ENCODE data around the gene ECI1.
"Not testable (repeated sequence)": the region's sequence is repeated elsewhere in the genome, so short reads cannot be mapped to it uniquely, and the experiment has no call there.

Gene ECI1

DNA sequence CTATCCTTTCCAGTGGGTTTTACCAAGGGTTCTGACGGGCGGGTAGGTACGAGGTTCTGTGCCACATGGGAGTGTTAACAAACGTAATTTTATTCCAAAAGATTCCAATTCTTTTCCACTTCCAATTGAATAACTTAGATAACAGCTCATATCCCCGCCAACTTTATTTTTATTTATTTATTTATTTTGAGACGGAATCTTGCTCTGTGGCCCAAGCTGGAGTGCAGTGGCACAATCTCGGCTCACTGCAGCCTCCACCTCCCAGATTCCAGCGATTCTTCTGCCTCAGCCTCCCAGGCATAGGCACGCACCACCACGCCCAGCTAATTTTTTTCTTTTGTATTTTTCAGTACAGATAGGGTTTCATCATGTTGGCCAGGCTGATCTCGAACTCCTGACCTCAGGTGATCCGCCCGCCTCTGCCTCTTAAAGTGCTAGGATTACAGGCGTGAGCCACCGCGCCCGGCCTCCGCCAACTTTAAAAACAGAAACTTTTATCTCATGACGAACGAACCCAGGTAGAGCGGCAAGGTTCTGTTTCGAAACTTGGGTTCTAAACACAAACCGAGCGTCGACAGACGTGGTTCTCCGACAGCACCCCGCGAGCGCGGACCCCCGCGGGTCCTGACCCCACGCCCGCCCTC is 613 bp downstream of the ECI1 start:
- peak; percentile 54 for DNase-seq

DNA sequence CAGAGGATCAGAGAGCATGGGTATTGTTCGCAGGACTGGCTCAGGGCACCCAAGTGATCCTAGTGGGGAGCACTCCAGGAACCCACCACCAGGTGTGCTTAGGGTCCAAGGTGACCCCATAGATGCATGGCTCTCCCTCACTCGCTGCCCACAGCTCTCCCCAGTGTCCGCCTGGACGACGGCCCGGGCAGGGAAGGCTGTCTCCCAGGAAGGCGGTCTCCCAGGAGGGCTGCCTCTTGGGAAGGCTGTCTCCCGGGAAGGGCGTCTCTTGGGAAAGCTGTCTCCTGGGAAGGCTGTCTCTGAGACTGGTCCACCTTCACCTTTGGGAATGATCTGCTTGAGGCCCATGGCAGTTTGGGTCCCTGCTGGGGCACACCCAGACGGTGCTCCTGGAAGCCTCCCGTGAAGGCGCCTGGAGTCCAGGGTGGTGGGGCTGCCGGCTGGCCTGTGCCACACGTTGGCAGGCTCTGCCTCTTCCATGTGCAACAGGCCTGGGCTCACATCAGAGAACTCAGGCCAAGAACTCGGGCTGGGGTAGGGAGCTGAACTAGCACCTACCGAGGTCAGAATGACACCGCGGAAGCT is 5.0 kb downstream of the ECI1 start:
- DNase-seq, result no peak

DNA sequence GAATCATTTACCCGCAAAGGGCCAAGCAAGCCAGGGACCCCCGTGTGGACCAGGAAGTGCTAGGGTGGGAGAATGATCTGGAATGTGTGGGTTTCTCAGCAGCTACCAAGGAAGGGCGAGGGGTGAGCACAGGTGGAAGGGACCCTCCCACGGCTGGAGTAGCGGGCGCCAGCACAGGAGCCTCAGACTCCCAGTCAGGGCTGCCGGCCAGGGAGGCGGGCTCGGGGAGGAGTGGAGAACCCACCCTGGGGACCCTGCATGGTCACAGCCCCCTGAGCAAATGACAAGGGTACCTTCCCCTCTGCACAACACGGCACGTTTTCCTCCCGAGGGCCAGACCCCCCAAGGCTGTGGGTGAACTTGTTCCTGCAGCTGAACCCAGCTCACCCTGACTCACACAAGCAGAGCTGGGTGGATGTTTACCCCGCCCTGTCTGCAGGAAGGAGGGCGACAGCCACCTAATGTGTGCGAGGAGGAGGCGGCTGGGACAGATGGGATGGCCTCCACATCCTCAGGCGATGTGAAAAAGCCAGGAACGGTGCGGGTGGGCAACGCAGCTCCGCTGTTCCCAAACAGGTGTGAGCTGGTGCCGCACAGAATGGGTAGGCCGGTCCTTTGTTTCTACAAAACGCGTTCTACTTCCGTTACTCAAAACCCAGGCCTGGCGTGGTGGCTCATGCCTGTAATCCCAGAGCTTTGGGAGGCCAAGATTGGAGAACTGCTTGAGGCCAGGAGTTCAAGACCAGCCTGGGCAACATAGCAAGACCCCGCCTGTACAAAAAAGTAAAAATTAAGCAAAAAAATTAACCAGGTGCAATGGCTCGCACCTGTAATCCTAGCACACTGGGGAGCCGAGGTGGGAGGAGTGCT is 6.2 kb downstream of the ECI1 start:
- no peak for DNase-seq

DNA sequence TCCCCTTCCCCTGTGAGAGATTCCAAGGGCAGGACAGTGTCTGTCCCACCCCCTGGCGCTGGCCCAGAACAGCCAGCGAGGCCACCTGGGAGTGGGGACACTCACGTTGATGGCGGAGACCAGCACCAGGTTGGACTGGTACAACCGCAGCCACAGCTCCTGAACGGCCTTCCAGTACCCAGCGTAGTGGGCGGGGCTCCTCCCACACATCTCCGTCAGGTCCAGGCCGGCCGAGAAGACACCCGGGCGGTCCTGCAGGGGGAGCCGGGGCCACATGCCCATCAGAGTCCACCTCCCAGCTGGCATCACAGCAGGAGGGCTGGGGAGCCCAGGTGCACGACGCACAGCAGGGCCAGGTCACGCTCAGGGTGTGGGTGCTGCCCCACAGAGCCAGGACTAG is 7.1 kb downstream of the ECI1 start:
- no peak for DNase-seq

DNA sequence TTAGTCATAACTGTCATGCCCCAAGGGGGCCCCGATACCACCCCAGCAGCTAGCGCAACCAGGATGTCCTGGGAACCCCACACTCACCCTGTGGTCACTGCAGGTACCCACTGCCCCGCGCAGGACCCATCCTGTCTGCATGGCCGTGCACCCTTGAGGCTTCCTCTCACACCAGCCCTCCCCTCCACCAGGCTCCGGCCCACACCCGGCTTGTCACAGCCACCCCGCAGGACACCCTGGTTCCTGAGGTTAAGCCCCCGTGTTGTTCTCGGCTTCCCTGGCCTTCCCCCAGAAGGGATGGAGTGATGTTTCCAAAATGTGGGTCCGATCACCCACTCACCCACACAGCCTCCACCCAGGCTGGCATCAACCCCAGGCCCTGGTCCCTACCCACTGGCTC is 7.6 kb downstream of the ECI1 start:
- no peak for DNase-seq

DNA sequence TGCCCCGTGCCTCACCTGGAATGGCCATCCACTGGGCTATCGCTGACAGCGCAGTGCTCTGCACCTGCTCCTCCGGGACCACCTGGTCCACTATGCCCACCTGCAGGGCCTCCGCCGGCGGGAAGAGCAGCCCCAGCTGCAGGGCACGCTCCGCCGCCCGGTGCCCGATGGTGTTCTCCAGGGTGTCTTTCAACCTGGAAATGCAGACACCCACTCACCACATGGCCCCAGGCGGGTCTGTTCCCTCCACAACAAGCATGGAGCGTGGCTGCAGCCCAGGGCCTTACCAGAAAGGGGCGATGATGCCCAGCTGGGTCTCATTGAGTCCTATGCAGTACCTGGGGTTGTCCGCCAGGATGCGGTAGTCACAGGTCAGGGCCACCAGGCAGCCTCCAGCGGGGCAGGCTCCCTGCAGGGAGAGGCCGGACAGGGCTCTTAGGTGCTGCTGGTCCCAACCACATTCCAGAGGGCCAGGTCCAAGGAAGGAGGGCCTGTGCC is 8.3 kb downstream of the ECI1 start:
- no peak for DNase-seq

DNA sequence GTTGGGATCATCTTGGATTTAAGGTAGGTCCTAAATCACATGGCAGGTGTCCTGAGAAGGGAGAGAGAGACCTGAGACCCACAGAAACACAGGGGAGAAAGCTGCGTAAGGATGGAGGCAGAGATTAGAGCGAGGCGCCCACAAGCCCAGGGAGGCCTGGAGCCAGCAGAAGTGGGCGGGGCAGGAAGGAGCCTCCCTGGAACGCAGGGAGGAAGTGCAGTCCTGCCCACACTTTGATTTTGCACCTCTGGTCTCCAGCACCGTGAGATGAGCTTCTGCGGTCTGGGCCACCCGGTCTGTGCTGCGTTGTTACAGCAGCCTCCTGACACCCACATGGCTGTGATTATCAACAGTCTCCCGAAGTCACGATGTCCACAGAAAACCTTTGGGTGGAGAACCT is 8.8 kb downstream of the ECI1 start:
- DNase-seq, result no peak

DNA sequence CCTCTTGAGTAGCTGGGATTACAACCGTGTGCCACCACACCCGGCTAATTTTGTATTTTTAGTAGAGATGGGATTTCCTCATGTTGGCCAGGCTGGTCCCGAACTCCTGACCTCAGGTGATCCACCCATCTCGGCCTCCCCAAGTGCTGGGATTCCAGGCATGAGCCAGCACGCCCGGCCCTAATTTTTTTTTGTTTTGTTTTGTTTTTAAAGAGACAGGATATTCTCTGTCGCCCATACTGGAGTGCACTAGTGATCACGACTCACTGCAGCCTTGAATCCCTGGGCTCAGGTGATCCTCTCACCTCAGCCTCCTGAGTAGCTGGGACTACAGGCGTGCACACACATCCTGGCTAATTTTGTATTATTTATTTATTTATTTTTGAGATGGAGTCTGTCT is 11.1 kb downstream of the ECI1 start:
- DNase-seq, result not testable (repeated sequence)

DNA sequence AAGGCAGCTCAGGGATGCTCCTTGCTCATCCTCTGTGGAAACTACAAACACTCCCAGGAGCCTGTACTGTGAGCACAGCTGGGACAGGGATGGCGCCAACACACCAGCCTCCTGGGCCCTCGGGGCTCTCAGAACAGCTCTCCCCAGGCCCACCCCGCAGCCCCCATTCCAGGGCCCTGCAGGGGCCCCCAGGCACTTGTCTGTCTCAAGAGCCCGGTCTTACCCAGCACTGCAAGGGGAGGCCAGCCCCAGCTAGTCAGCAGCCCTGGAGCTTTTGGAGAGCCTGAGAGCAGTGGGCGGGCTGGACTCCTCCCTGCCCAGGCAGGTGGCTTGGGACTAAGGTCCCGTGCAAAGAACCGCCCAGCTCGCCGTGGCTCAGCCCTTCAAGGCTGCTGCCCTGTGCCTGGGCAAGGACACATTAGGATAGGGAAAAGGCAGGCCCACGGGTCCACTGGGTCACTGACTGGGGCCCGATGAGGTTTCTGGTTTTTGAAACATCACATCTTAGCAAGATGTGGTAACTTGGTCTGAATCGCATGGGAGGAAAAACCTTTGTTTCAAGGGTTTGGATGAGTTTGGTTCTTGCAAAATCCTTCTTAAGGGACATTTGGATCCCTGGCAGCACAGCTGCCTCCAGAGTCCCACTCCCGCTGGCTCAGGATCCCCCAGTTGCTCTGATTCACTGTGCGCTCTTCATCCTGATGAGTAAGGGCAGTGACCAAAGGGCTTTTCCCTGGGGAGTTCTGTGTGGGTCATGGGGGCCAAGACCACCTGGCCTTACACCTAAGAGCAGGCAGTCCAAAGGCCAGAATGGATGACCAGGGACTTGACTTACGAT is 12.3 kb downstream of the ECI1 start:
- DNase-seq, result no peak

DNA sequence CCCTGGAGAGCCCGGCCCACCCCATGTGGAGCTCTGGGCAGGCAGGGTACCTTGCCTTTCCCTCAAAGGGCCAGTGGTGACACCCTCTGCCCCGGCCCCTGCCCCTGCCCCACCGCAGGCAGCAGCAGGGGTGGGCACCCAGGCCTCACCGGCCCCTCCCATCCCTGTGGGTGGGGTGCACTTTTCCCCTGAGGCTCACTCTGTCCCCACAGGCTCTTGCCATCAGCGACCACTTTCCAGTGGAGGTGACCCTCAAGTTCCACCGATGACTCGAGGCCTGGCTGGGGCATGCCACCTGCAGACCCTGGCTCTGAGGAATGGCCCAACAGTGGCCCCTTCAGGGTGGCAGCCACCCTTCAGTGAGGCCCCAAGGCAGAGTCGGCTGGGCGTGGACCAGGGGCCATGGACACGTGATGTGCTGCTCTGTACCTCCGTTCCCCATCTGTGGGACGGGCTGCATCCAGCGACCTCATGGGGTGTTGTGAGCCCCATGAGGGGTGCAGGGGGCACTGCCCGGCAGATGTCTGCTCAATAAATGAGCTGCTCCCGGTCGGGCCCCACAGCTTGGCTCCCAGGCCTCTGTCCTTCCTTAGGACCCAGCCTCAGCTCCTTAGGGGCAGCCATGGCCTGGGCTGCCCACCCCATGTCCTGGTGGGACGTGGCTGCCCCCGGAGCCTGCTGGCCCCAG is 13.1 kb downstream of the ECI1 start:
- no peak for DNase-seq

DNA sequence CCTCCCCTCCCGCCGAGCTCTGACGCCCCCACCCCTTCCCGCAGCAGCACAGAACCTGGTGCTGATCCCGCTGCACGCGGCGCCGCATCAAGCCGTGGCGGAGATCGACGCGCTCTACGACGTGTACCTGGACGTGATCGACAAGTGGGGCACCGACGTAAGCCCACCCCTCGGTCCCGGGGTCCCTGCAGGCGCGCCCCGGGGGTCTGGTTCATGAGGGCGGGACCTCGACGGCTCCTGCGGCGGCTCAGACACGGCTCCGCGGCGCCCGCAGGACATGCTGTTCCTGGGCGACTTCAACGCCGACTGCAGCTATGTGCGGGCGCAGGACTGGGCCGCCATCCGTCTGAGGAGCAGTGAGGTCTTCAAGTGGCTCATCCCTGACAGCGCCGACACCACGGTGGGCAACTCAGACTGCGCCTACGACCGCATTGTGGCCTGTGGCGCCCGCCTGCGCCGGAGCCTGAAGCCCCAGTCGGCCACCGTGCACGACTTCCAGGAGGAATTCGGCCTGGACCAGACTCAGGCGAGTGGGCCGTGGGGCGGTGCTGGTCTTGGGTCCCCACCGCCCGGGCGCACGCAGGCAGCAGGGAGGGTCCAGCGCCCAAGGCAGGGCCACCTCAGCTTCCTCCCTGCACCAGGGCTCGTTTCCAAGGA is 13.8 kb downstream of the ECI1 start:
- DNase-seq, result no peak

DNA sequence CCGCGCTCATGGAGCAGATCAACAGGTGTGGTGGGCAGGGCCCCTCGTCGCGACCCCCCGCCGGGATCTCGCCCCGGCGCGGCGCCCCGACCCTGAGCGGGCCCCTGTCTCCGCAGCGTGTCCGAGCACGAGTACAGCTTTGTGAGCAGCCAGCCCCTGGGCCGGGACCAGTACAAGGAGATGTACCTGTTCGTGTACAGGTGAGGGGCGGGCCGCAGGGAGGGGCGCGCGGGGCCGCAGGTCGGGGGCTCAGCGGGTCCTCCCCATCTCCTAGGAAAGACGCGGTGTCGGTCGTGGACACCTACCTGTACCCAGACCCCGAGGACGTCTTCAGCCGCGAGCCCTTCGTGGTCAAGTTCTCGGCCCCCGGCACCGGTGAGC is 14.3 kb downstream of the ECI1 start:
- no peak for DNase-seq

DNA sequence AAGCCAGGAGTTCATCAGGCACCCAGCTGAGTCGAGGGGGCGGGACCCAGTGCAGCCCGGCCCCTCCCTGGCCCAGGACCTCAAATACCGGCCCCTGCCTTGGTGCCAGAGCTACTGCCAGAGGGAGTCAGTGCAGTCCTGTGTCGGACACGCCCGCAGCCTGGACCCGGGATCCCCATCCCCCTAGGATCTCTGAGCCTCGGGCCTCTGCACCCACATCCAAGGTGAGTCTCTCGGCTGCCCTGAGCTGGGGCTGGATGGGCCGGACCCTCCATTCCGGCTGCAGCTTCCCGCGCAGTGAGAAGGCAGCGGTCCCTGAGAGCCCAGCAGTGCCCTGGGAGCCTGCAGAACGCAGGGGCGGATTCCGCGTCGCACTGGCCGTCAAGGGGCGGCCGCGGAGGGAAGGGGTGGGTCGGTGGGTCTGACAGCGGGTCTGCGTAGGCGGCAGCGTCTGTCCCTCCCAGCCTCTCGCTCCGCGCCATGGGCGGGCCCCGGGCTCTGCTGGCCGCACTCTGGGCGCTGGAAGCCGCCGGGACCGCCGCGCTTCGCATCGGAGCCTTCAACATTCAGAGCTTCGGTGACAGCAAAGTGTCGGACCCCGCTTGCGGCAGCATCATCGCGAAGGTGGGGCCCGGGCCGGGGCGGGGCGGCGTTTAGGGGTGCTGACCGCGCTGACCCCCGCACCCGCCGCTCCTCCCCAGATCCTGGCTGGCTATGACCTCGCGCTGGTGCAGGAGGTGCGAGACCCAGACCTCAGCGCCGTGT is 14.9 kb downstream of the ECI1 start, which contains the start of gene DNASE1L2:
Gene DNASE1L2 (plus strand): TSS at position 108 of the 765 bp plus-strand sequence. CDS start 373 bp downstream, at position 481.
- DNase-seq, result no peak

DNA sequence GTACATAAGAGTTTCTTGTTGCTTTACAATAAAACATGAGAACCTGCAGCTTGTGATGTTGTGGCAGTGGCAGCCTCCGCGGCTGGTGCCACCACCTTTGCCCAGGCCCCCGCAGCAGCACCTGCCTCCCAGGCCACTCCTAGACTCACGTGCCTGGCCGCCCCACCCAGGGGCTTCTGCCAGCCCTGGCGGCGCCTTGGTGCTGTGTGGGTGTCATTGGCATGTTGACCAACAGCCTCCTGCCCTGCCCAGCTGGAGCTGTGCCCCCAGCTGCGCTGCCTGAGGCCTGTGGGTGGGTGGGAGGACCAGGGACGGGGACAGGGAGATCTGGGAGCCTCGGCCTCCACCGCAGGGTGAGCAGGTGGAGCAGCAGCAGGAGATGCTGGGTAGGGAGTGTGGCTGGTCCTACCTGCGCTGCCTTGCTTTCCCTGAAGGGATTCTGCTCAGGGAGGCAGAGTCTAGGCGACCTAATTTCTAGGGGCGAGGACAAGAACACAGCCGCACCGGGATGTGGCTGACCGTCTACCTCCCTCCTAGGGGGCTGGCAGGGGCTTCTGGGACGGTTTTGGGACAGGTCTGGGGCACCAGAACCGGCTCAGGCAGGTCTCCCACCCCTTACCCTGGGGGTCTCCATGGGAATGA is 15.6 kb downstream of the ECI1 start:
- no peak for DNase-seq

DNA sequence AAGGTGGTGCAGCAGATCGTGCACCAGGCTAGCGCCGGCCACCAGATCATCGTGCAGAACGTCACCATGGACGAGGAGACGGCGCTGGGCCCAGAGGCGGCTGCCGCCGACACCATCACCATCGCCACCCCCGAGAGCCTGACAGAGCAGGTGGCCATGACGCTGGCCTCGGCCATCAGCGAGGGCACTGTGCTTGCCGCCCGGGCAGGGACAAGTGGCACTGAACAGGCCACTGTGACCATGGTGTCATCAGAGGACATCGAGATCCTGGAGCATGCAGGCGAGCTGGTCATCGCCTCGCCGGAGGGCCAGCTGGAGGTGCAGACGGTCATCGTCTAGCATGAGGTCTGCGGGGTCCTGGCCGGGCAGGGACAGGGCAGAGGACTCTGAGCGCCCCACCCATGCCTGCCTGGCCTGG is 16.1 kb downstream of the ECI1 start:
- DNase-seq, result no peak

DNA sequence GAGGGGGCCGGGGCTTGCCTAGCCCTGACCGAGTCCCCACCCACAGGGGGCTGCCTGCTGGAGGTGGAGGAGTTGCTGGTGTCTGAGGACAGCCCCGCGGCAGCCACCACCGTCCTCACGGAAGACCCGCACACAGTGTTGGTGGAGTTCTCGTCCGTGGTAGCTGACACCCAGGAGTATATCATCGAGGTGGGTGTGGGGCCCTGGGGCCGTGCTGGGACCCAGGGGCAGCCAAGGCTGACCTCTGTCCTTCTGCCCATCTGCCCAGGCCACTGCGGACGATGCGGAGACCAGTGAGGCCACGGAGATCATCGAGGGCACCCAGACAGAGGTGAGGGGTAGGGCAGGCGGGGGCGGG is 16.6 kb downstream of the ECI1 start:
- no peak for DNase-seq

DNA sequence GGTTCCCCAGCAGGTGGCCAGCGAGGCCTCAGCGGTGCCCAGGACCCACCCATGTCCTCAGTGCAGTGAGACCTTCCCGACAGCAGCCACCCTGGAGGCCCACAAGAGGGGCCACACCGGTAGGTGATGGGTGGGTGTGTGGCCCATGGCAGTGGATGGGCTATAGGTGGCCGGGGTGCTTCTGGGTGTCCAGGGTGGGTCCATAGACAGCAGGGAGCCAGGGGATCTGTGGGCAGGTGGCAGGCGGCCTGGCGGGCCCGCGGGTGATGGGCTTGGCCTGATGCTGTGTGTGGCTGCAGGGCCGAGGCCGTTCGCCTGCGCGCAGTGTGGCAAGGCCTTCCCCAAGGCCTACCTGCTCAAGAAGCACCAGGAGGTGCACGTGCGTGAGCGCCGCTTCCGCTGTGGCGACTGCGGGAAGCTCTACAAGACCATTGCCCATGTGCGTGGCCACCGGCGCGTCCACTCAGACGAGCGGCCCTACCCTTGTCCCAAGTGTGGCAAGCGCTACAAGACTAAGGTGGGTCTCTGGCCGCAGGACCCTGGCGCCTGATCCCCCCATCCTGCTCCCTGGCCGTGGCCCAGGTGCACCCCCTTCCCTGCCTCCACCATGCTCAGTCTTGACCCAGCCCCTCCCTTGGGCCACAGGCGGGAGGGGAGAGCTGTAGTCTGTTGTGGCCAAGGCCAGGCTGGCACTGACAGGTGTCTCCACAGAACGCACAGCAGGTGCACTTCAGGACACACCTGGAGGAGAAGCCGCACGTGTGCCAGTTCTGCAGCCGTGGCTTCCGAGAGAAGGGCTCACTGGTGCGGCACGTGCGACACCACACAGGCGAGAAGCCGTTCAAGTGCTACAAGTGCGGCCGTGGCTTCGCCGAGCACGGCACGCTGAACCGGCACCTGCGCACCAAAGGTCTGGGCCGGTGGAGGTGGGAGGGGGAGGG is 17.2 kb downstream of the ECI1 start:
- no peak for DNase-seq

DNA sequence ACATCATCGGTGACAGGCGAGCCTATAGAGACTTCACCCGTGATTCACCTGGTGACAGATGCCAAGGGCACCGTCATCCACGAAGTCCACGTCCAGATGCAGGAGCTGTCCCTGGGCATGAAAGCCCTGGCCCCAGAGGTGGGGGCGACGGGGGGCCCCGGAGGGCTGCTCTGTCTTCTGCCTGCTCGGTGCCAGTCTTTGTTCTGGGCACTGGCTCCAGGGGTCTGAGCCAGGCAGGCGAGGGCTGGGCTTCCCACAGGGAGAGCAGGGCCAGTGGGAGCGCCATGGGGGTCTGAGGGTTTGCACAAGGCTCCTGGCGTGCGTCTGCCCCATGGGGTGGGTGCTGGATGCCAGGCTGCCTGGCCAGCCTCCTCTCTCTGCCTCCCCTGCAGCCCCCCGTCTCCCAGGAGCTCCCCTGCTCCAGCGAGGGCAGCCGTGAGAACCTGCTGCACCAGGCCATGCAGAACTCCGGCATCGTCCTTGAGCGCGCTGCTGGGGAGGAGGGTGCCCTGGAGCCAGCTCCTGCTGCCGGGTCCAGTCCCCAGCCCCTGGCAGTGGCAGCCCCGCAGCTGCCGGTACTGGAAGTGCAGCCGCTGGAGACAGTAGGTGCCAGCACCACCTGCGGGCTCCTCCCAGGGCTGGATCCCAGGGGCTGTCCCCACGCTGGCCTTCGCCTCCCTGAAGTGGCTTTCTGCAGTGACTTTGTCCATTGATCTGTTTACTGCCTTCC is 18.2 kb downstream of the ECI1 start:
- no peak for DNase-seq
